ENCODE results near the gene KLF15.

DNA sequence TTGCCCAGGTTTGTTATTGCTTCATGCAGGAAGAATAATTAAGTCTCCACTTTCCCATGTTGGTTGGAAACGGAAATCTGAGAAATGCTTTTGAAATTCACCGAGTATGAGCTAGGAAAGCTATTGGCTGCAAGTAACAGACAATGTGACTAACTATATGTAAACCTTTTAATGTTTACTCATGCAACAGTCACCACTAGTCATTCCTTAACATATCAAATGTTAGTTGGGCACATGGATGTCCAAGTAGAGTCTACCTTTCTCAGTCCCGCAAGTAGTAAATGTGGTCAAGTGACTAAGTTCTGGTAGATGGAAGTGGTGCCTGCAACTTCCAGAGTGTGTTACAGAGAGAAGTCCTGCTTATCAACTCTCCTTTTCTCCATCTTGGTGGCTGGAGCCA, 52.5 kb downstream of the KLF15 start:
- TF ChIP-seq, protein P1, sequence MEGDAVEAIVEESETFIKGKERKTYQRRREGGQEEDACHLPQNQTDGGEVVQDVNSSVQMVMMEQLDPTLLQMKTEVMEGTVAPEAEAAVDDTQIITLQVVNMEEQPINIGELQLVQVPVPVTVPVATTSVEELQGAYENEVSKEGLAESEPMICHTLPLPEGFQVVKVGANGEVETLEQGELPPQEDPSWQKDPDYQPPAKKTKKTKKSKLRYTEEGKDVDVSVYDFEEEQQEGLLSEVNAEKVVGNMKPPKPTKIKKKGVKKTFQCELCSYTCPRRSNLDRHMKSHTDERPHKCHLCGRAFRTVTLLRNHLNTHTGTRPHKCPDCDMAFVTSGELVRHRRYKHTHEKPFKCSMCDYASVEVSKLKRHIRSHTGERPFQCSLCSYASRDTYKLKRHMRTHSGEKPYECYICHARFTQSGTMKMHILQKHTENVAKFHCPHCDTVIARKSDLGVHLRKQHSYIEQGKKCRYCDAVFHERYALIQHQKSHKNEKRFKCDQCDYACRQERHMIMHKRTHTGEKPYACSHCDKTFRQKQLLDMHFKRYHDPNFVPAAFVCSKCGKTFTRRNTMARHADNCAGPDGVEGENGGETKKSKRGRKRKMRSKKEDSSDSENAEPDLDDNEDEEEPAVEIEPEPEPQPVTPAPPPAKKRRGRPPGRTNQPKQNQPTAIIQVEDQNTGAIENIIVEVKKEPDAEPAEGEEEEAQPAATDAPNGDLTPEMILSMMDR (conservative IDR thresholded peaks at IDR 0.05; ENCODE audit: low read depth, low read length): no peak
- no peak for TF ChIP-seq EZH2 (IDR thresholded peaks at IDR 0.05; ENCODE audit: borderline replicate concordance, low read depth, low read length, poor library complexity, severe bottlenecking)

Measured in A673 (cell line).